Measurements from ENCODE around the gene PRKCG.
A peak's percentile ranks its signal among the peaks of the same experiment; 100 is the strongest.

DNA sequence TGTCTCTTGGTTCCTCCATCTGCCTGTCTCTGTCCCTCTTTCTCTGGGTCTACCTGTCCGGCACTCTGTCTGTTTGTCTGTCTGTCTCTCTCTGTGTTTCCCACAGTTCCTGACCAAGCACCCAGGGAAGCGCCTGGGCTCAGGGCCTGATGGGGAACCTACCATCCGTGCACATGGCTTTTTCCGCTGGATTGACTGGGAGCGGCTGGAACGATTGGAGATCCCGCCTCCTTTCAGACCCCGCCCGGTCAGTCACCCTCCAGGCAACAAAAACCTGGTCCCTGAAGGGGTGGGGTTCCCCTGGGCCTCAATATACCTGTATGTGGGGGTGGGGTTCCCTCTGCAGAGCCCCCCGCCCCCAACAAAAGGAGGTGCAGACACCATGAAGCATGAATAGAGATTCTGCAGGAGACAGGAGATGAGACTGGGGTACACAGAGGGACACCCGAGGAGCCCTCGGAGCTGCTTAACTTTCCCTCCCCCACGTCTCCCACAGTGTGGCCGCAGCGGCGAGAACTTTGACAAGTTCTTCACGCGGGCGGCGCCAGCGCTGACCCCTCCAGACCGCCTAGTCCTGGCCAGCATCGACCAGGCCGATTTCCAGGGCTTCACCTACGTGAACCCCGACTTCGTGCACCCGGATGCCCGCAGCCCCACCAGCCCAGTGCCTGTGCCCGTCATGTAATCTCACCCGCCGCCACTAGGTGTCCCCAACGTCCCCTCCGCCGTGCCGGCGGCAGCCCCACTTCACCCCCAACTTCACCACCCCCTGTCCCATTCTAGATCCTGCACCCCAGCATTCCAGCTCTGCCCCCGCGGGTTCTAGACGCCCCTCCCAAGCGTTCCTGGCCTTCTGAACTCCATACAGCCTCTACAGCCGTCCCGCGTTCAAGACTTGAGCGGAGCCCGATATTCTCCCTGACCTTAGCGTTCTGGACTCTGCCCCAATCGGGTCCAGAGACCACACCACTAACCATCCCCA is 24.5 kb downstream of the PRKCG start:
- TF ChIP-seq, protein P1, sequence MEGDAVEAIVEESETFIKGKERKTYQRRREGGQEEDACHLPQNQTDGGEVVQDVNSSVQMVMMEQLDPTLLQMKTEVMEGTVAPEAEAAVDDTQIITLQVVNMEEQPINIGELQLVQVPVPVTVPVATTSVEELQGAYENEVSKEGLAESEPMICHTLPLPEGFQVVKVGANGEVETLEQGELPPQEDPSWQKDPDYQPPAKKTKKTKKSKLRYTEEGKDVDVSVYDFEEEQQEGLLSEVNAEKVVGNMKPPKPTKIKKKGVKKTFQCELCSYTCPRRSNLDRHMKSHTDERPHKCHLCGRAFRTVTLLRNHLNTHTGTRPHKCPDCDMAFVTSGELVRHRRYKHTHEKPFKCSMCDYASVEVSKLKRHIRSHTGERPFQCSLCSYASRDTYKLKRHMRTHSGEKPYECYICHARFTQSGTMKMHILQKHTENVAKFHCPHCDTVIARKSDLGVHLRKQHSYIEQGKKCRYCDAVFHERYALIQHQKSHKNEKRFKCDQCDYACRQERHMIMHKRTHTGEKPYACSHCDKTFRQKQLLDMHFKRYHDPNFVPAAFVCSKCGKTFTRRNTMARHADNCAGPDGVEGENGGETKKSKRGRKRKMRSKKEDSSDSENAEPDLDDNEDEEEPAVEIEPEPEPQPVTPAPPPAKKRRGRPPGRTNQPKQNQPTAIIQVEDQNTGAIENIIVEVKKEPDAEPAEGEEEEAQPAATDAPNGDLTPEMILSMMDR (IDR thresholded peaks at IDR 0.05; ENCODE audit: insufficient read depth, low read length, poor library complexity, severe bottlenecking): peak; percentile 51
- TF ChIP-seq EZH2phosphoT487 (conservative IDR thresholded peaks at IDR 0.05; ENCODE audit: low read length): no peak
